HG03354 (cell line): Measurements from ENCODE around the gene TSC22D3.
"Not testable (repeated sequence)": the region's sequence is repeated elsewhere in the genome, so short reads cannot be mapped to it uniquely, and the experiment has no call there.

Source experiments
- ATAC-seq: cut with Tn5 transposase; IDR thresholded peaks from one replicate; pipeline ENCODE4 v1.9.1; 2021; ENCODE audit warnings: mild to moderate bottlenecking; ENCODE audit not compliant: unreplicated experiment, poor library complexity, severe bottlenecking

The TSC22D3 gene

DNA sequence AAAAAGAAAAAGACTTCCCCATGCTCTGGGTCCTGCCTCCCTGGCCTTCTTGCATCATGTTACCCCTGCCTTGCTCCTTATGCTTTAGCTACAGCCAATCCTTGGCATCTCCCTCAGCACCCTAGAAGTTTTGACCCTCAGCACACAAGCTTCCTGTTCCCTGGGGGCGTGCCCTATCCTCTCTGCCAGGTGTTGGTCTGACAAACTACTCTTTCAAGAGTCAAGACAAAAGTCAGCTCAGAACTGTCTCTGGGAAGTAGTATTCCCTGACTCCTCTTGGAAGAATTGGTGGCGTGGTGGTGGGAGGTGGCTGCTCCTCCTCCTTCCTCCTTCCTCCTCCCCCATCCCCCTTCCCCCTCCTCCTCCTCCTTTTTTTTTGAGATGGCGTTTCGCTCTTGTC lies 106.3 kb downstream of the TSC22D3 start:
- ATAC-seq: no peak

DNA sequence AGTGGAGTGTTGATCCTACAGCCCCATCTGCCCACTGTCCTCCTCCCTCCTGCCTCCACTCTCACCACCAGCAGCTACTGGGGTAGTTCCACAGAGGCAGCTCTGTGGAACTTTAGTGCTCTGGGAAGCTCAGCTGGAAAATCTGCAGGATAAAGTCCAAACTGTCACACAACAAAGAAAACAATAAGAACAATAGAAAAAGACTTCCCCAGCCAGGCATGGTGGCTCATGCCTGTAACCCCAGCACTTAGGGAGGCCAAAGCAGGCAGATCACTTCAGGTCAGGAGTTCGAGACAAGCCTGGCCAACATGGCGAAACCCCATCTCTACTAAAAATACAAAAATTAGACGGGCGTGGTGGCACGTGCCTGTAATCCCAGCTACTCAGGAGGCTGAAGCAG lies 106.9 kb downstream of the TSC22D3 start:
- not testable (repeated sequence) for ATAC-seq

DNA sequence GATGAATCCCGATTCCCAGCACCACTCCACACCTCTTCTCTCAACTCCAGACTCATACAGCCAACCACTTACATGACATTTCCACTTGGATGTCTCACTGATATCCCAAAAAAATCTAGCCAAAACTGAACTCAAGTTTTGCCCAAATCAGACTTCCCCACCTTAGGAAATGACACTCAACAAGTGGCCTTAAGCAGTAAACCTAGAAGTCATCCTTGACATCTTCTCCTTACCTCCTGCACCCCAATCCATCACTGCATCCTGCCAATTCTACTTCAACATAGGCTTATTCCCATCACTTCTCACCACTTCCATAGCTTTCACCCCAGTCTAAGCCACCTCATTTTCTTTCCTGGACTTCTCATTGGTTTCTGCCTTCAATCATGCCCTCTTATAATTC lies 108.2 kb downstream of the TSC22D3 start:
- no peak for ATAC-seq

DNA sequence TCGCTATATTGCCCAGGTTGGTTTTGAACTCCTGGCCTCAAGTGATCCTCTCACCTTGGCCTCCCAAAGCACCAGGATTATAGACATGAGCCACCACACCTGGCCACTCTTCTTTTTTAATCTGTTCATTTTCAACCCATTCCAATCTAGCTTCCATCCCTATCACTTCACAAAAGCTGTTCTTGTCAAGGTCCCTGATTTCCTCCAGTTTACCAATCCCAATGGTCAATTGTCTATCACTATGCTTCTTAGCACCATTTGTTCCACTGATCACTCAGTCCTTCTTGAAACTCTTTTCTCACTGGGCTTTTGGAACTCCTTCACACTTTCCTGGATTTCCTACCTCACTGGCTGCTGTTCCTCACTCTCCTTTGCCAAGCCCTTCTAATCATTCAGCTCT lies 108.7 kb downstream of the TSC22D3 start:
- no peak for ATAC-seq
